GOT3 (cell line): Measurements from ENCODE around the gene GCHFR.

Experiments used
- DNase-seq: peaks from one replicate; lab custom pipeline; 2025; ENCODE audit warnings: mixed read lengths; lab: John Stamatoyannopoulos, UW

Gene GCHFR

DNA sequence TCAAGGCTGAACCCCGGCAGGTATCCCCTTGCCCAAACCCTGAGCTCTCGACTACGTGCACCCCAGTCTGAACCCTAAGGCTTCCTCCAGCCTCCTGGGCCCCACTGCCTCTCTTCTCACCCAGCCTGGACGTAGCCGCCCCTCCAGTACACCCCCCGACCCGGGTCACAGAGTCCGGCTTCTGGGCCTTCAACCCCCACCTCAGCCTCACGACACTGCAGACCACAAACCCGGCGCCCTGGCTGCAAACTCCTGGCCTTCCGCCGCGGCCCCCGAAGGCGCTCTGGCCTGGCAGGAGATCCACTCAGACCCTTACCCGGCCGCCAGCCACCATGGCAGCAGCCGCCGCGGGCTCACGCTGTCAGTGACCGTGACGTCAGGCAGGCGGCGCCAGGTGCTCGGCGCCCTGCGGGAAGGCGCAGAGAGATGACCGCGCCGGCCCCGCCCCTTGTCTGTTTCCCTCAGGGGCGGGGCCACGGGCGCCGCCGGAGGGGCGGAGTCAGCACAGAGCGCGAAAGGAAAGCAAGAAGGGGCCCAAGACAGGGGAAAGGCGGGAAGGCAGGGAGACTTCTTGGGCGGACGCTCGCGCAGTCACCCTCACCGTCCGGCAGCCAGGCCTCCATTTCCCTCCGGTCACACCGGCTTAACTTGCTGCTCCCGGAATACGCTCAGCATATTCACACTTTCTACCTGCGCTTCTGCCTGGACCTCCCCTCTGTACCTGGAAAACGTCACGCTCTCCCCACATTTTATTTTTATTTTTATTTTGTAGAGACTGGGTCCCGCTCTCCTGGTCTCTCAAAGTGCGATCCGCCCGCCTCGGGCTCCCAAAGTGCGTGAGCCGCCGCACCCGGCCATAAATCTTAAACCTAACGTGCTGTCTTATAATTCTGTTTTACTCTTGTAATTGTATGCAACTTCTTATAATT lies 8.7 kb upstream of the GCHFR start, which contains the start of gene RMDN3:
Gene RMDN3, minus strand, starts transcription at position 372 of the 929 bp plus-strand sequence. CDS start 471 bp downstream, outside the sequence.
- peak; percentile 56 for DNase-seq

DNA sequence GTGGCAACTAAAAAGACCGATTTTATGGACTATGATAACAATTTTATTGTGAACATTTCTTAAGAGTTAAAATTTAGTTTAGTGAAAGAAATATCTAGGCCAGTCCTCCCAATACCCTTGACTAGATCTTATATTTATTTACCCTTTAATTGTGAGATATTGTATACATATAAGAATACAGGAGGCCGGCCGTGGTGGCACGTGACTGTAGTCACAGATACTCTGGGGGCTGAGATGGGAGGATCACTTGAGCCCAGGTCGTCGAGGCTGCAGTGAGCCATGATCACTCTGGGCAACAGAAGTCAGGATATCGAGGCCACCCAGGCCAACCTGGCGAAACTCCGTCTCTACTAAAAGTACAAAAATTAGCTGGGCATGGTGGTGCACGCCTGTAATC lies 8.1 kb upstream of the GCHFR start:
- DNase-seq: no peak

DNA sequence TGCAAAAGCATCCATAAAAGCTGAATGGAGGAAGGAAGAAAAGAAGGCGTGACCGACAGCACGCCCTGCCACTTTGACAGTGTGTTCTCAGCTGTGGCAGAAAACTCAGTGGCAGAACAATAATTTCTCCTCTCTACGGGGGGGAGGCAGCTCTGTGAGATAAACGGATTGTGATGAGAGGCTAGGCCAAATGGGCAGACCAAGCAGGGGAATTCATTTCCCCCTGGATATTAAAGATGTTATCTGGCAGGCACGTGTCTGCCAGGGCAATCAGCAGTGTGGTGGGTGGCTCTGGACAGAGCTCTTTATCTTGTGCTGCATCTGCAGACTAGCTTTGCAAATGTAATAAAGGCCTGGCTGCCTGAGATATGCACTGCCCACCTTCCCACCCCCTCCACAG lies 6.9 kb upstream of the GCHFR start:
- no peak for DNase-seq

DNA sequence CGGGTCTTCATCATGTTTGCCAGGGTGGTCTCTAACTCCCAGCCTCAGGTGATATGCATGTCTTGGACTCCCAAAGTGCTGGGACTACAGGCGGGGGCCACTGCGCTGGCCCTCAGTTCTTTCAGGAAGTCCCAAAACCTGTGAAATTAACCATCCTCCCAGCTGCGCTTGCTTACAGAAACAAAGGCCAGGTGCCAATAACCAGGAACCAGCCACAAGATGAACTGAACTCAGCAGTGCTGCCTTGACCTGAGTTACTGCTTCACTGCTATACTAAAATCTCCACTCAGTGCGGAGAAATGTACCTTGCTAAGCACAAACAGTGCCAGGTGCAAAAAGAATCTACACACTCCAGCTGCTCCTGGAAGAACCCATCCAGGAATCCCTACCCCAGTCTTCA lies 3.9 kb upstream of the GCHFR start:
- DNase-seq: no peak

DNA sequence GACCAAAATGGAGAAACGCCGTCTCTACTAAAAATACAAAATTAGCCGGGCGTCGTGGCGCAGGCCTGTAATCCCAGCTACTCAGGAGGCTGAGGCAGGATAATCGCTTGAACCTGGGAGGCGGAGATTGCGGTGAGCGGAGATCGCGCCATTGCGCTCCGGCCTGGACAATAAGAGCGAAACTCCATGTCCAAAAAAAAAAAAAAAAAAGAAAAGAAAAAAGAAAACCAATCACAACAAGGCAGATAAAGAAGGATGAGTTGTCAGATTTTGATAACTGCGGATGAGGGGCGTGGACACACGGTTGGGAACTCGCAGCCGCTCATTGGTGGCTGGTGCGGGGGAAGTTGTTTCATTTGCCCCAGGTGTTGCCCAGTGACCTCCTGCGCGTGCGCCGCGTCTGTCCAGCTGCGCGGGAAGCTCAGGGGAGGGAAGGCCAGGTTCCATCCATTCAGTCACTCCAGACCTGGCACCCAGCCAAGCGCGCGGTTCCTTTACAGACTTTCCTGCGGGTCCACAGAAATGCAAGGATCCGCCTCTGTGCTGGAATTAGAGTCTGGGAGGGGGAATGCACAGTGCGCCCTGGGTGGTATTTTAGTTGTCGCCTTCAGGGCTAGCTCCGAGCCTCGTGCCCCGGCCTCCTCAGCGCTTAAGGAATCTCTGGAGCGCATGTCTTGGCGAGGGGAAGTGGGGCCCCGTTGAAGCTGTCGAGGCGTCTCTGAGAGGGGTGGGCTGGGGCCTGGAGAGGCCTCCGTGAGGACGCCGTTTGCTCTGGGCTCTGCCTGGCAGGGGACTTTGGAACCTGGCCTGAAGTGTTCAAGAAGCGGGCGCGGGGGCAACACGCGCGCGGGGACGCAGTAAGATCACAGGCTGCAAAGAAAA lies 708 bp upstream of the GCHFR start:
- no peak for DNase-seq

DNA sequence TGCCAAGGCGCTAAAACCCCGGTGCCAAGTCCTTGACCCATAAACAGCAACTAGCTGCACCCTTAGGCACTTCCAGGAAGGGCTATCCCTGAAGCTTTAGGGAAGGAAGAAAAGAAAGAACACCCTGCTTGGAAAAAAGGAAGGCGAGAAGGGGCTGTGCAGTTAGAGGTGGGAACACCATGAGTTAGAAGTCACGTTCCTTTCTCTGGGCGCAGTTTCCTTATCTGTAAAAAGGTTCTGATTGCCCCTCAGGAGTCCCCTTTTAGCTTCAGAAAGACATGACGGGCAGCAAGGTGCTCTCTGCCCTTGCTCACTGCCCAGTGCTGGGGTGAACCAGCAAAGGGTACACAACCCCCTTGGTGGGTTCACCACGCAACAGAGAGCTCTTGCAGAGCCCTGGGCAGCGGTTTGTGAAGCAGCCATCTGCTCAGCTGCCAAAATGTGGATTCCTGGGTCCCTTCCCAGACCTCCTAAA lies 798 bp downstream of the GCHFR start:
- no peak for DNase-seq

DNA sequence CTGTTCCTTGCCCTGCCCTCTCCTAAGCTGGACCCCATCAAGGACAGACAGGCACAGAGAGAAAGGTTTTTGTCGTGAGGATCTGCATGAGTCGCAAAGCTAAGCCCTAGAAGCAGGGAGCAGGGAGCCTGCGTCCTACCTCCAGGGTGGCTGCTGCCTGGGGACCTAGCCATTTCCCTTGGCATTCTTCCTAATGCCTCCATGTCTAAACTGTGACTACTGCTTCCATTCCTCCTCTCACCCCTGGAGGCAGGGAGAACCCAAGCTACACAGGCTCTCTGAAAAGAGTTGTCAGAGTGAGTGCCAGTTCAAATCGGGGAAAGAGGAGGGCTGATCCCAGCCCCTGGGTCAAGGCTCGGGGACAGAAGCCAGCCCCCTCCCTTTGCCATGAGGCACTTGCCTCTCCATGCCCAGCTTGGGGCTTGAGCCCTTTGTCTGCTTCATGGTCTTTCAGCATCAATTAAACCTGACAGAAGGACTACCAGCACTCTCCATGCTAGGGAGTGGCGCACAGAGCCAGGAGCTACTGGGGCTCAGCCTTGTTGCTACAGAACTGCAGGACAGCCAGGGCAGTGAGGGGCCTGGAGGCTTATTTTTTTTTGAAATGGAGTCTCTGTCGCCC lies 2.4 kb downstream of the GCHFR start:
- no peak for DNase-seq

DNA sequence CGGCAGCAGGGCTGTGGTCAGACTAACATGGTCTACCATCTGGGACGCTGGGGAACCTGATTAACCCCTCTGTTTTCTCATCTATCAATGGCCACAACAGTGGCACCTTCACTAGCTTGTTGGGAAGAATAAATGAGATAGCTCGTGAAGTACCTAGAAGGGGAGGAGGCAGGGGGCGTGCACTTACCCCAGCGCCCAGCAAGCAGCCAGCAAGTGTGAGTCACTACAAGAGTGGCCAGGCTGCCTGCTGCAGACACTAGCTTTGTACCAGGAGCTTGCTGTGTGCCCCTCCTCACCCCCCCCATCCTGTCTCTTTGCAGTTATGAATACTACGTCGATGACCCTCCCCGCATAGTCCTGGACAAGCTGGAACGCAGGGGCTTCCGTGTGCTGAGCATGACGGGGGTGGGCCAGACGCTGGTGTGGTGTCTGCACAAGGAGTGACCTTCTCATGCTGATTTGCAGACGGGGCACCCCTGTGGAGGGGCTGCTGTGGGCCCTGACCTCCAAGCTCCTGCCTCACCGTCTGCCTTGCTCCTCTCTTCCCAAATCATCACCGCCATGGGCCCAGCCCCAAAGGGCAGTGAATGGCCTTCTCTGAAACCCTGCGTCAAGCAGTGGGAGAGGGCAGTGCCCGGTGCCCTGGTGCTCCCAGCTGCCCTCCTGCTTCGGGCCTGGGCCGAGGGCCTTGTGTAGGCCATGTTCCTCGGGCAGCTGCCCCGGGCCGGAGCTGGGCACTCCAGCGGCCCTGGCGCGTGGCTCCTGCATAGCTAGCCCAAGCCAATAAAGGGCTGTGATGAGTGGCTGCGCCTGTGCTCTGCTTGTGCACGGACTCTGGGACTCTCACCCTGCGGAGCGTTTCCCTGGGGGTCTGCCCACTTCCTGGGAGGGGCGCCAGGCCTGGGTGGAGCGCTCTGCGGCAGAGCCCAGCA lies 3.3 kb downstream of the GCHFR start:
- DNase-seq: no peak

DNA sequence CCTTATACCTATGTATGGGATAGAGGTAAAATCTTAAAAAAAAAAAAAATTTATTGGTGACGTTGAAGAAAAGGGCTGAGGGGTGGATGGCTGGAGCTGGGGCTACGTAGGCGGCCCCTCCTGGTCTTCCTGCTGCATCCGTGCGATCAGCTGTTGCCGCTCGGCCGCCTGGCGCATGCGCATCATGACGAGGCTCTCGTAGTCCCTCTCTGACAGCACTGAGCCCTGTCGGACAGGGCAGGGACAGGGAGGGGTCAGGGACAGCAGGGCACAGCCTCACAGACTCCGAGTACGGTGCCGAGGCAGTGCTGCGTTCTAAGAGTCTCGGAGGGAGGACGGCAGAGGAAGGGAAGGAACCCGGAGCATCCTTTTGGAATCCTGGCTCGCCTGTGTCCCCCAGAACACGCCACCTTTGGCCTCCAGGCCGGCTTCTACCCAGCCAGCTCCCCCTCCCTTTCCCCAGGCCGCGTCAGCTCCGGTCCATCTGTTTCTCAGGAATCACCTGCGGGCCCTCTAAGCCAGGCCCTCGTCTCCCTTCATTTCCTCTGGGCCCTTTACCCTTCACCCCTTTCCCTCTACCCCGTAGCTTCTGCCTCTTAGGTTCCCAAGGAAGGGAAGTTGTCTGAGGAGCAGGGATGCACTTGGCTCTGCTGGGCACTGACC lies 4.1 kb downstream of the GCHFR start:
- no peak for DNase-seq

DNA sequence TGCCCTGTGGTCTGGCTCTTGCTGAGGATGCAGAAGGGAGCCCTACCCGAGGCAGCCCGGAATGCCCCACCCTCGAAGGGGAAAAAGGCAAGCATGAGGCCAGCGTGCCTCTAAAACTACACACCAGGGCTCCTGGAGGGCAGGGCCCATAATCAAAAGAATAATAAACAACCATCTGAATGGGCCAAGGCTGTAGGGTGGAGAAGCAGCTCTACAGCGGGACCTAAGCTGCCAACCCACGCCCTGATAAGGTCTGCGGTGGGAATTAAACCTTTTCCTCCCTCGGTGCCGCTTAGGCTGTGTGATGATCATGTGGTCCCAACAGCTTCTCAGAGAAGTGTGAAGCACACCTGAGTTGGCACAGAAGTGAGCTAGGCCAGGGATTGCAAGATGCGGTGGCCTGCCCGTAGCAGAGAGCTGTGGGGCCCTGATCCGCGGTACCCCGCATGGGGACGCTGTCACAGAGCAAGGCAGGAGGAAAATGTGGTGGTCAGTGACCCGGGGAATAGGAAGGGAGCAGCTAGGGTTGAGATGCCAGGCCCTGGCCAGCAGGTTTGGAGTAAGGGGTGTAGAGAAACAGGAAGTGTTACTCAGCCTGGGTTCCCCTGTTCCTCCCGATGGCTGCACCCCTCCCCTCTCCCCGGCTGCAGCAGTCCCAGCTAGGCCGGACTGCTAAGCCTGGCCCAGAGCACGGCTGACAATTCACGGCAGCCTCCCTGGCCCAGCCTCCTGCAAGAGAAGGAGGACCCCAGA lies 4.8 kb downstream of the GCHFR start:
- no peak for DNase-seq

DNA sequence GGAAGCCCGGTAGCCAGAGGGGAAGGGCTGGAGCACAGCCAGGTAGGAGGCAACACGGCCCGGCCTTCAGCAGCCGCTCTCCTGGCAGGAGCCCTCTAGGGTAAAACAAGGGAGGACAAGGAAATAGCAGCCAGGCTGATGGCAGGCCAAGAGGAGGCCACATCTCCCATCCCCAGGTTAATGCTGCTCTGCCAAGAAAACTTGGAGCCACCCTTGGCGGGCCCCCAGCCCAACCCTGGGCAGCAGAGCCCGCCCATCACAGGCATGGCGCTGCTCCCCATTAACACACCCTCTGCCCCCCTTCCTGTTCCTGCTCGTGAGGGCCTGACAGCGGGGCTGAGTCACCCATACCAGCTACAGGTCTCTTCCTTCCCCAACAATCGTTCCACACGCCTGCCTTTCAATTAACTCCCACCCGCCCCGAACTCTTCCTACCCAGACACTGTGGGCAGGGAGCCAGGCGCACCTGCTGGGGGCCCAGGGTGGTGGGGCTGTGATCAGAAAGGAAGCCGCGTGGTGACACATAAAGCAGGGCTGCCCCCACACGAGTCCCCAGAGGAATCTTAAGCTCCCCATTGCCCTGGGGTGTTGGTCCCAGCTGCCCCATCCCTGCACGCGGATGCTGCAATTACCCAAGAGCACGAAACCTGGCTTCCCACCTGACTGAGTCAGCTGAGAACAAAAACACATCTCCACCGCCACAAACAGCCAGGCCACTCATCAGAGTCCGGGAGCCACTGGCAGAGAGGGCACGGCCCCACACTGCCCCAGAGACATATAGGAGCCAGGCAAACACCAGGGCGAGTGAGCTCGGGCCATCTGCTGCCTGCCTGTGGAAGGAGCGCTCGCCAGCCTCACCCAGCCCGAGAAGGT lies 5.6 kb downstream of the GCHFR start, which contains the start of gene C15orf62:
Gene C15orf62, plus strand, starts transcription at position 707 of the 873 bp plus-strand sequence. CDS start 516 bp downstream, outside the sequence.
- DNase-seq: no peak

DNA sequence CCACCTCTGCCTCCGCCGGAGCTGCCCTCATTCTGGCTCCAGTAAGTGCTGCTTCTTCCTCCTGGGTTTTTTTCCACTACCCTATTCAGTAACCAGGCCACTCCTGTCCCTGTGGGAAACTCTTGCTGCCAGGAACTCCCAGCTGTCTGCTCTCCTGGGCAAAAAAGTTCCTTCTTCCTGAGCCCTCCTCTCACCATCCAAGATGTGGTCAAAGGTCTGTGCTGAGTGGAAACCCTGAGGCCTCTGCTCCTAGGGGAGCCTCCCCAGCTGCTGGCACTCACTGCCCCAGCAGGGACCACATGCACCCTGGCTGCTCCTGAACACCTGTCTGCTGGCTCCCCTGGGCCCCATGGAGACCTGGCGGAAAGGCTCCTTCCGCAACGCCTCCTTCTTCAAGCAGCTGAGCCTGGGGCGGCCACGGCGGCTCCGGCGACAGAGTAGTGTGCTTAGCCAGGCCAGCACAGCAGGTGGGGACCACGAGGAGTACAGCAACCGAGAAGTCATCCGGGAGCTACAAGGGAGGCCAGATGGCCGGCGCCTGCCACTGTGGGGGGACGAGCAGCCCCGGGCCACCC lies 6.4 kb downstream of the GCHFR start:
- no peak for DNase-seq

DNA sequence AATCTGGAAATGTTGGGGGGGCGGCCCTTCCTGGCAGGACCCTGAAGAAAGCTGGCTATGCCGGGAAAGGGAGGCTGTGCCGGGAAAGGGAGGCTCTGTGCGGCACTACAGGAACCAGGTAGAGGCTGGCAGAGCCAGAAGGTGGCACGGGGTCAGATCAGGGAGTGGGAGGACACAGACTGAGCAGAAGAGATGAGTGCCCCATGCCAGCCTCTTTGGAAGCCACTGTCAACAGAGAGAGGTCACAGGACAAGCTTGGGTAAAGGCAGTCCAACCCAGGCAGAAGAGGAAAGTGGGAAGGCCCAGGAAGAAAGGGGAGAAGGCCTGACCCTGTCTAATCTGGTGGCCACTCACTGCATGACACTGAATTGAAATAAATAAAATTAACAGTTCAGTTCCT lies 7.4 kb downstream of the GCHFR start:
- DNase-seq: no peak

DNA sequence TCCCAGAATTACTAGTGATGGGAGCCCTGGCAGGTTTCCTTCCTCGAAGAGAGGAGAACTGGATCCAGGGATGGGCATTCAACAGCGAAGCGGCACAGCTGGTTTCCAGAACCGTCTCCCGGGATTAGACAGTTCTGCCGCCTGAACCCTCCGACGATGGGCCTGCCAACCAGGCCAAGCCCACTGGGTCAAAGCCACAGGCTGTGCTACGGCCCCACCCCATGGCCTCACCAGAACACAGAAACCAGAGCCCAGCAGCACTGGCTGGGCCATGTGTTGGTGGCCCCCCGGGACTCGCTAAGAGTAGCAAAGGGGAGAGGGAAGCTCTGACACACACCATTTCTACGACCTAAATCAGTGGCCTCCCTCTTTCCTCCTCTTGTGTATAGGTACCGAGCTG lies 8.1 kb downstream of the GCHFR start:
- DNase-seq: no peak

DNA sequence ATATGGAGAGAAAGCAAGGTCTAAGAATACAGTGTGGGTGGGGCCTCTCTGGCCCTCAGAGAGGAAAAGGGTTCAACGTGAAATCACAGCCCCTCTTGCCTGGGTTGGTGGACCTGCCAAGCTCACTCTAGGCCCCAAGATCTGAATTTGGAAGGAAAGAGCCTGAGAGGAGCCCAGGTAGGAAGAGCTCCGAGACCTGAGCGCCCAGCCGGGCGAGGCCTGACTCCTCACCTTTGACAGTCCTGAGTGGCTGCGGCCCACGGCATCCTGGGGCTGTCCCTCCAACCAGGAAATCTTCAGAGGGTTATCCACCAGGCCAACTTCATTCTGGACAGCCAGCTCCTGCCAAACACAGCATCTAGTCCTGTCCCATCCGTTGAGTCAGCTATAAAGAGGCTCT lies 9.6 kb downstream of the GCHFR start:
- no peak for DNase-seq

DNA sequence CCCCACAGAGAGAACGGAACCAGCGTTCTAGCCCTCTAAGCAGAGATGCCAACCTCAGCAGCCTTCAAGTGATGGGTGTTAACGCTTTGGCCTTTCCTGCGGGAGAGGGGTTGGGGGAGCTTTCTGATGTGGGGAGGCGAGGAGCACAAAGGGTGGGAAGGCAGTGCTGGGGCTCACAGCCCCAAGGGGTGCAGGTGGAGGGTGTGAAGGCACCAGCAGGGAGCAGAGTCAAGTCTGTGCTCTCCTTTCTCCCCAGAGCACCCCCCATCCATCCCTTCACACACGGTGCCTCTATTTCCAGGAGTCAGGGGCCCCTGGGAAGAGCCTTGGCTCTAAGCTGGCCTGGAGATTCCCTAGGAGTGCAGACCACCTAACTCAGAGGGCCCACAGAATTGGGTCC lies 10.0 kb downstream of the GCHFR start:
- no peak for DNase-seq

DNA sequence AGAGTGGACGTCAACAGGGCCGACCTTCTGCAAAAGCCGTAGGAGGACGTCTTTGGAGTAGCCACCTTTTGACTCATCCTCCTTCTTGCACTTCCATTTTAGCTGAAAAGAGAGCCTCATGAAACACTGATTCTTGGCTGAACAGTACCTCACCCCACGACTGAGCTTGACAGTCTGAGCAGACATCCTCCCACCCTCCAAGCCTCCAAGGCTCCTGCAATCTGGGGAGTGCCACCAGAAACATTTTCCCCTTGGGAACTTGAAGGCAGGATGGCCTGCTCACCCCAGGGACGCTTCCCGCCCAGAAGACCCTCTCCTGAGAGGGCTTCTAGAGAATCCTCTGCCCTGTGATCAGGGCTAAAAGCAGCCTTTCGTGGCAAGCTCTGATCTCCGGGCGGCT lies 11.1 kb downstream of the GCHFR start:
- no peak for DNase-seq
